ENCODE data around the gene PARL.

DNA sequence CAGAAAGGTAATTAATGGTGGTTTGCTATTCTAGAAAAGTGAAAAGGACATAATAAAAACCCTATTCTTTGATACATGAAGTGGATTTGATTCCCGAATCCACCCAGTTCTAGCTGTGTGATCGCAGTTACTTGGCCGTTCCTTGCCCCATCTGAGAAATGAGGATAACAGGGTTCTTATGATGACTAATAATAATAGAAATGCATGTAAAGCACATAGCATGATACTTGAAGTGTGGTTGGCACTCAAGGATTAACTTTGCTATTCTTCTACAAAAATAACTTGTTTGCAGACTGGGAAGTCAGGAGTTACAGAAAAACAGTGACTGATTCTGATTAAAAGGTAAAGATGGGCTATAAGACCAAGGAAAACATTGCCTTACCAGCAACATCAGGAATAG, 26.8 kb downstream of the PARL start:
- TF ChIP-seq, protein P1, sequence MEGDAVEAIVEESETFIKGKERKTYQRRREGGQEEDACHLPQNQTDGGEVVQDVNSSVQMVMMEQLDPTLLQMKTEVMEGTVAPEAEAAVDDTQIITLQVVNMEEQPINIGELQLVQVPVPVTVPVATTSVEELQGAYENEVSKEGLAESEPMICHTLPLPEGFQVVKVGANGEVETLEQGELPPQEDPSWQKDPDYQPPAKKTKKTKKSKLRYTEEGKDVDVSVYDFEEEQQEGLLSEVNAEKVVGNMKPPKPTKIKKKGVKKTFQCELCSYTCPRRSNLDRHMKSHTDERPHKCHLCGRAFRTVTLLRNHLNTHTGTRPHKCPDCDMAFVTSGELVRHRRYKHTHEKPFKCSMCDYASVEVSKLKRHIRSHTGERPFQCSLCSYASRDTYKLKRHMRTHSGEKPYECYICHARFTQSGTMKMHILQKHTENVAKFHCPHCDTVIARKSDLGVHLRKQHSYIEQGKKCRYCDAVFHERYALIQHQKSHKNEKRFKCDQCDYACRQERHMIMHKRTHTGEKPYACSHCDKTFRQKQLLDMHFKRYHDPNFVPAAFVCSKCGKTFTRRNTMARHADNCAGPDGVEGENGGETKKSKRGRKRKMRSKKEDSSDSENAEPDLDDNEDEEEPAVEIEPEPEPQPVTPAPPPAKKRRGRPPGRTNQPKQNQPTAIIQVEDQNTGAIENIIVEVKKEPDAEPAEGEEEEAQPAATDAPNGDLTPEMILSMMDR (IDR thresholded peaks at IDR 0.05 in 2 of 3, conservative IDR thresholded peaks at IDR 0.05 in 1 of 3; ENCODE audit: insufficient read depth in 2 of 3, low read depth in 1 of 3, low read length in 3 of 3): no peak
- TF ChIP-seq ZNF76 (CRISPR knock-in tag; IDR thresholded peaks at IDR 0.05; ENCODE audit: borderline replicate concordance) (no peak), ZNF263 (CRISPR knock-in tag; IDR thresholded peaks at IDR 0.05; ENCODE audit: borderline replicate concordance) (no peak), SIN3A (IDR thresholded peaks at IDR 0.05; ENCODE audit: borderline replicate concordance in 2 of 2, control insufficient read depth in 1 of 2, low read depth in 2 of 2, low read length in 2 of 2) (no peak), SMAD1 (IDR thresholded peaks at IDR 0.05; ENCODE audit: low read depth, low read length, partially characterized antibody) (no peak), HDAC2 (IDR thresholded peaks at IDR 0.05) (no peak)
- TF ChIP-seq, protein P2, sequence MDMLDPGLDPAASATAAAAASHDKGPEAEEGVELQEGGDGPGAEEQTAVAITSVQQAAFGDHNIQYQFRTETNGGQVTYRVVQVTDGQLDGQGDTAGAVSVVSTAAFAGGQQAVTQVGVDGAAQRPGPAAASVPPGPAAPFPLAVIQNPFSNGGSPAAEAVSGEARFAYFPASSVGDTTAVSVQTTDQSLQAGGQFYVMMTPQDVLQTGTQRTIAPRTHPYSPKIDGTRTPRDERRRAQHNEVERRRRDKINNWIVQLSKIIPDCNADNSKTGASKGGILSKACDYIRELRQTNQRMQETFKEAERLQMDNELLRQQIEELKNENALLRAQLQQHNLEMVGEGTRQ (CRISPR knock-in tag; IDR thresholded peaks at IDR 0.05): no peak
